D721Med (cell line): ENCODE data around the gene ACOT13.
"Not testable (repeated sequence)": the region's sequence is repeated elsewhere in the genome, so short reads cannot be mapped to it uniquely, and the experiment has no call there.

Source experiments
- DNase-seq: peaks from one replicate; pipeline ENCODE4 v3.0.0; 2011; ENCODE audit warnings: low spot score; ENCODE audit not compliant: insufficient read length
- FAIRE-seq: peaks from 2 replicates; lab custom pipeline; 2011; peaks lifted over from hg19 to GRCh38; lab: Jason Lieb, UNC
- TF ChIP-seq, protein P1 (sequence below): IDR thresholded peaks from 2 replicates; pipeline ENCODE4 v1.5.1; 2012; ENCODE audit warnings: mild to moderate bottlenecking, control low read depth; ENCODE audit not compliant: insufficient read depth; ENCODE audit errors: missing control alignments

Gene ACOT13

DNA sequence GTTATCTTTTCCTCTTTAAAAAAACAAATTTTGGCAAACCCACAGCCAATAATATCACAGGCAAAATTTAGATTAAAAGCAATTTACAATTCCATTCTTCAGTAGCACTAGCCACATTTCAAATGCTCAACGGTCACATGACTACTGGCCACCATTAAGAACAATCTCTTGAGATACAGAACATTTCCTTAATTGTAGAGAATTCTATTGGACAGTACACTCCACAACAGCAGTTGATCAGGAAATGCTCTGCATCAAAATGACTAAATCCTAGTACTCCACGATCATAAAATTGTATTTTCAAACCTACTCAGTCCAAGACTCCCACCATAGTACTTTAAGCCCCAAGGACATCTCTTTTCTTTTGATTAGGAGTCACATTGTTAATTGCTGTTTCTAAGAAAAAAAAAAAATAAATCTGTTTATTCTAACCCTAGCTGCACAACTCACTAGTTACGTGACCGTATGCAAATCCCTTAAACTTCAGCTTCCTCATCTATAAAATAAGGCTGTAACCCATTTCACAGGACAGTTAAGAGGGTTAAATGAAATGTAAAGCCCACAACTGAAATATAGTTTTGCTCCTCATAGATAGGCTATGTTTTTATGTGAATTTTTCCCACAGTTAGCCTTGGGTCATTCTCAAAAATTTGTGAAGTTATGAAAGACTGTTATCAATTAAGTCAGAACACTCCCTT, 42.3 kb downstream of the ACOT13 start:
- TF ChIP-seq, protein P1, sequence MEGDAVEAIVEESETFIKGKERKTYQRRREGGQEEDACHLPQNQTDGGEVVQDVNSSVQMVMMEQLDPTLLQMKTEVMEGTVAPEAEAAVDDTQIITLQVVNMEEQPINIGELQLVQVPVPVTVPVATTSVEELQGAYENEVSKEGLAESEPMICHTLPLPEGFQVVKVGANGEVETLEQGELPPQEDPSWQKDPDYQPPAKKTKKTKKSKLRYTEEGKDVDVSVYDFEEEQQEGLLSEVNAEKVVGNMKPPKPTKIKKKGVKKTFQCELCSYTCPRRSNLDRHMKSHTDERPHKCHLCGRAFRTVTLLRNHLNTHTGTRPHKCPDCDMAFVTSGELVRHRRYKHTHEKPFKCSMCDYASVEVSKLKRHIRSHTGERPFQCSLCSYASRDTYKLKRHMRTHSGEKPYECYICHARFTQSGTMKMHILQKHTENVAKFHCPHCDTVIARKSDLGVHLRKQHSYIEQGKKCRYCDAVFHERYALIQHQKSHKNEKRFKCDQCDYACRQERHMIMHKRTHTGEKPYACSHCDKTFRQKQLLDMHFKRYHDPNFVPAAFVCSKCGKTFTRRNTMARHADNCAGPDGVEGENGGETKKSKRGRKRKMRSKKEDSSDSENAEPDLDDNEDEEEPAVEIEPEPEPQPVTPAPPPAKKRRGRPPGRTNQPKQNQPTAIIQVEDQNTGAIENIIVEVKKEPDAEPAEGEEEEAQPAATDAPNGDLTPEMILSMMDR: no peak
- FAIRE-seq (no peak), DNase-seq (no peak)

GRCh38 chr6:24710519-24711303, 43.8 kb downstream of the ACOT13 start:
- FAIRE-seq (no peak), DNase-seq (no peak)
- TF ChIP-seq, protein P1: no peak

- not testable (repeated sequence) for FAIRE-seq, DNase-seq
Observed at GRCh38 chr6:24716602-24717148, 49.8 kb downstream of the ACOT13 start.

DNA sequence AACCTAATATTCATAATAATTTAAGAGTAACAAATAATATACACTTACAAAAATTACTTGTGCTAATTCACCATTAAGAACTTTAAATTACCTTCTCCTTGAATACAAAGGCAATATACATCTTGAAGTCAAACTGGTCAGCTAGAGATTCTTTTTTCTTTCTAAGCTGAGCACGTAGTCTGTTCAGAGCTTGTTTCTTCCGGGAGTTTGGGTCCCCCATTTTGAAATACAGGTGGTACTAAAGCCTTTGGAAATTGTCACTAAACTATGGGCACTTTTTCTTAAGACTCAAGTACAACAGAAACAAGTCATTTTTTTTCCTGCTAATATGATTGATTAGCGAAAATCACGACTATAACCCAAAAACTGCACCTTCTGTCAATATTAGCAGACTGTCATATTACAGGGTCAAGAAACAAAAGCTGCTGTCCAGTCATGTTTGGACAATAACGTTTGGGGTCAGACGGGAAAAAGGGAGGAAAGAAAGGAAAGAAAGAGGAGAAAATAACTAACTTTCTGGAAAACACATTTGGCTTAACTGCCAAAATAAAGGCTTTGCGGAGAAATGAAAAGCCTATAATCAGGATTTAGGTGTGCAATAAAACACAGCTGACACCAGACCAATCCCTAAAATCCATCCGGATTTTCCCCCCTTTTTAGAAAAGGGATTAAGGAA, 51.7 kb downstream of the ACOT13 start:
- DNase-seq (no peak), FAIRE-seq (no peak)
- TF ChIP-seq, protein P1: no peak

DNA sequence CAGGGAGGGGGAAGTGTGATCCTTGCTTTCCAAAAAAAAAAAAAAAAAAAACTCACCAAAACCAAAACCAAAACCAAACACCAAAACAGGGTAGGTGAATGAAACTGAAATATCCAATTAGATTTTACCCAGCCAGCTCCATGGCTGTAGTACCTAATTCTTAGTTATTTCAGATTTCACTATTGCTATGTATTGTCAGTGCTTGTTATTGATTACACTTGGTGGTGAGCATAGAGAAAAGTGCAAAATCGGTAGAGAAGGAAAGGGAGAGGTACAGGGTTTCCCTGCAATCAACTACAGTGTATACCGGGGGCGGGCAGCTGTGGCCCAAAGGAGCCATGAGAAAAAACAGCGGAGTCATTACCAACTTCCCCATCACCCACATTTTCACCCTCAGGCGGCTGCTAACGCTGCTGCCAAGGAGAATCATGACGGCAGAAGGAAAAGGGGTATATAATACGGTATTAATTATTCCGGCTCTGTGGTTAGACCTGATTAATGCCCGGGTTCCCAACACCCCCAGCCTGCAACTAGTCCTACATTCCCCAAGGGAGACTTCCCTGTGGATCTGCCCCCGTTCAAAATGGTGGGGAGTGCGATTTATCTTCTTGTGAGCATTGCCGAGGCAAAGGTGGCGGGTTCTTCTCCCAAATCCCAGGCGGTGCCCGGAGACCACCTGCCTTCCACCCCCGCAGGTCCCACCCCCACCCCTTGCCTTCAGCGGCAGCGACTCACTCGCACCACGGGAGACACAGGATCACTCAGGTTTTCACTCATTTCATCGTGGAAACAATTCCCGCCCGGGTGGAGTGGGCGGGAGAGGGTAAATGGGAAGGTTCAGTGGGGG, 52.5 kb downstream of the ACOT13 start, which contains the start of gene C6orf62:
Gene C6orf62, minus strand, starts transcription at position 30 of the 847 bp plus-strand sequence. CDS start 486 bp downstream, outside the sequence.
- TF ChIP-seq, protein P1: no peak
- no peak for DNase-seq
- no peak for FAIRE-seq

DNA sequence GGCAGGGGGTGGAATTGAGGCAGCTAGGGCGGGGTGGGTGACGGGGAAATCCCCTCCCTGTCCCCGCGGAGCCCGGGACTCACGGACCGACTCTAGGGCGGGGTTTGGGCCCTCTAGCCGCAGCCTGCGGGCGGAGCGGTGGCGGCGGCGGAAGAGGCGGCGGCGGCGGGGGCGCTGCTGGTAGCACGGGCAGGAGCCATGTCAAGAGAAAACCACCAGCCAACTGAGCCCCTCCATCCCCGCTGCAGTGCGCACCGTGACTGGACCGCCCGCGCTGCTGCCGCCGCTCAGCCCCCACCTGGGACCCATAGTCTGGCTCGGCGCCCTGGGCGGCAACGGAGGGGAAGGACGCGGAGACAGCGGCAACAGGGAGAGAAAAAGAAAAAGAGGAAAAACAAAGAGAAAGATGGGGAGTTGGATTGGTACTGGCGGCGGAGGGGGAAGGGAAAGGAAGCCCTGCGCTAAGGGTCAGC, 53.3 kb downstream of the ACOT13 start:
- TF ChIP-seq, protein P1: no peak
- no peak for DNase-seq
- FAIRE-seq: no peak
